Testis (tissue), 2 donors: Measurements from ENCODE around the gene RRH.

Experiments
- POLR2A ChIP-seq: fragments of 450-650 bp; IDR thresholded peaks from one replicate; pipeline ENCODE4 v1.6.1; 2017; ENCODE audit warnings: antibody characterized with exemption, mild to moderate bottlenecking, moderate library complexity
- TF ChIP-seq, protein P1 (sequence below), 3 experiments: fragments of 450-650 bp in 2 of 3; fragments of 200-600 bp in 1 of 3; sonication (generic) in 1 of 3; IDR thresholded peaks; one replicate each; pipeline ENCODE4 v1.5.1; 2016 to 2019; ENCODE audit warnings: antibody characterized with exemption in 3 of 3, mild to moderate bottlenecking in 2 of 3, moderate library complexity in 1 of 3

DNA sequence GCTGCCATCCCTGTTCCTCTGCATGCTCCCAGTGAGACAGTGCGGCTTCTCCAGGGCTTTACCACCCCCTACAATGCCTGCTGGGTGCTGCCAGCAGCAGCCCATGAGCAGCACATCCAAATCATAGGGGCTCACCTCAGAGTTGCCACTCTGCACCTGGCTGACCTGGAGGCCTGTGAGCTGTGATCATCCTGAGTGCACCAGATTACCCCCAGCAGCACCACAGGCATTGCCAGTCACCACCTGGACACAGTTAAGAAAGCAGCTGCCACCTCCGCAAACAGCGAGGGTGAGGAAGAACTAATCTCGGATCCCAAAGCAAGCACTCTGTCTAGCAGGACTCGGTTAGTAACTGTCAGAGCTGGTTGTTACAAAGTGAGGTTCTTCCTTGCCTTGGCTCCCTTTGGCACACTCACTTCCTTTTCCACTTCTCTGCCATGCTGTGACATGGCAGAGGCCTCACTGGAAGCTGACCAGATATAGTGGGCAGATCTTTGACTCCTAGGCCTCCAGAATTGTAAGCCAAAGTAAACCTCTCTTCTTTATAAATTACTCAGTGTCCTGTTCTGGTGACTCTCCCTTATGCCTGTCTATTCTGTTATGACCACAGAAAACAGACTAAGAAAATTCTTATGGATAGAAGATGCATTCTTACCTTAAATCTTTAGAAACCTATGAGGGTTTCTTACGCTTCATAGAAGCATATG is 45.3 kb downstream of the RRH start:
- TF ChIP-seq, protein P1, sequence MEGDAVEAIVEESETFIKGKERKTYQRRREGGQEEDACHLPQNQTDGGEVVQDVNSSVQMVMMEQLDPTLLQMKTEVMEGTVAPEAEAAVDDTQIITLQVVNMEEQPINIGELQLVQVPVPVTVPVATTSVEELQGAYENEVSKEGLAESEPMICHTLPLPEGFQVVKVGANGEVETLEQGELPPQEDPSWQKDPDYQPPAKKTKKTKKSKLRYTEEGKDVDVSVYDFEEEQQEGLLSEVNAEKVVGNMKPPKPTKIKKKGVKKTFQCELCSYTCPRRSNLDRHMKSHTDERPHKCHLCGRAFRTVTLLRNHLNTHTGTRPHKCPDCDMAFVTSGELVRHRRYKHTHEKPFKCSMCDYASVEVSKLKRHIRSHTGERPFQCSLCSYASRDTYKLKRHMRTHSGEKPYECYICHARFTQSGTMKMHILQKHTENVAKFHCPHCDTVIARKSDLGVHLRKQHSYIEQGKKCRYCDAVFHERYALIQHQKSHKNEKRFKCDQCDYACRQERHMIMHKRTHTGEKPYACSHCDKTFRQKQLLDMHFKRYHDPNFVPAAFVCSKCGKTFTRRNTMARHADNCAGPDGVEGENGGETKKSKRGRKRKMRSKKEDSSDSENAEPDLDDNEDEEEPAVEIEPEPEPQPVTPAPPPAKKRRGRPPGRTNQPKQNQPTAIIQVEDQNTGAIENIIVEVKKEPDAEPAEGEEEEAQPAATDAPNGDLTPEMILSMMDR (IDR thresholded peaks at IDR 0.05), result no peak
- TF ChIP-seq POLR2A, result no peak
